Limb (tissue), 2 donors: ENCODE measurements around the gene PTAFR.

ENCODE experiments used
- DNase-seq, 2 donors: peaks; one replicate each; pipeline ENCODE4 v3.0.0-alpha.2; 2016; ENCODE audit errors: extremely low spot score in 2 of 2

Gene PTAFR

DNA sequence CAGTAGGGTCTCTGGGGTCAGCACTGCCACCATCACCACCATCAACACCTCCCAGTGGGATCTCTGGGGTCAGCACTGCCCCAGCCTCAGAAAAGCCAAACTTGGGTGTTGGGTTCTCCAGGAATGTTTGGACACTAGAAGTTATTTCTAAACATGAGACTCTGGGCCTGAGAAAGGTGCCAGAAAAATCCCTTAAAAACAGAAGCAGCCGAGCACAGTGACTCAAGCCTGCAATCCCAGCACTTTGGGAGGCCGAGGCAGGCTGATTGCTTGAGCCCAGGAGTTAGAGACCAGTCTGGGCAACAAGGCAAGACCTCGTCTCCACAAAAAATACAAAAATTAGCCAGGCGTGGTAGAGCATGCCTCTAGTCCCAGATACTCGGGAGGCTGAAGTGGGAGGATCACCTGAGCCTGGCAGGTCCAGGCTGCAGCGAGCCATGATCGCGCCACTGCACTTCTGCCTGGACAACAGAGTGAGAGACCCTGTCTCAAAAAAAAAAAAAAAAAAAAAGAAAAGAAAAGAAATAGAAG, 470 bp downstream of the PTAFR start:
- no peak for DNase-seq

DNA sequence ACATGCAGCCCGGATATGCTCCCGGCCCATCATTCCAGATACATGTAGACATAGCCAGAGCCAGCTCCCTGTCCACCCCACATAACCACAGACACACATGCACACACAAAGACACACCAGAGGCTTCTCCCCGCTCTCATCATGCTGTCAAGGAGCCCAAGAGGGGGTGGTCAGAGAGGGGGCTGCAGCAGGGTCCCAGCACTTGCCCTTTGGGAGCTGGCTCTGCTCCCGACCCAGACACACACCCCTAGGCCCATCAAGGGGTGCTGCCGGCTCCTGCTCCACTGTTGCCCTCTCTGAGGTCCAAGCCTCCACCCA, 2.6 kb downstream of the PTAFR start:
- no peak for DNase-seq

DNA sequence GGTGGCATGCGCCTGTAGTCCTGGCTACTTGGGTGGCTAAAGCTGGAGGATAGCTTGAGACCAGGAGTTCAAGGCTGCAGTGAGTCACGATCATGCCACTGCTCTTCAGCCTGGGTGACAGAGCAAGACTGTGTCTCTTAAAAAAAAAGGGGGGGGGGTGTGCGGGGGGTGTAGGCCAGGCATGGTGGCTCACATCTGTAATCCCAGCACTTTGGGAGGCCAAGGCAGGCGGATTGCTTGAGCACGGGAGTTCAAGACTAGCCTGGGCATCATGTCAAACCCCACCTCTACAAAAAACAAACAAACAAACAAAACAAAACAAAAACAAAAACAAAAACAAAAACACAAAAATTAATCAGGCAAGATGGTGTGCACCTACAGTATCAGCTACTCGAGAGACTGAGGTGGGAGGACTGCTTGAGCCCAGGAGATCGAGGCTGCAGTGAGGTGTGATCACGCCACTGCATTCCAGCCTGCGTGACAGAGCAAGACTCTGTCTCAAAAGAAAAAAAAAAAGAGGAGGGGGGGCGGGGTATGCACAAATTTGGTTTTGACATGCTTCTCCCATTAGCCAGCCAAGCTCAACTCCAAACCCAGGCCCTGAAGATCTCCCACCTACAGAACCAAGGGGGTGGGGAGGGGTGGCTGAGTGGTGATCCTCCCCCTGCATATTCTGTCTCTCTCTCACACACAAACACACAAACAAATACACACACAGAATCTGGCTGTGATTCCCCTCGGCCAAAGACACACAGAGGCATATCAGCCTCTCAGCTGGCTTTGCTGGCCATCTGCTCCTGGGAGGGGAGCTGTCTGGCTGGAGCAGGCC, 3.1 kb downstream of the PTAFR start:
- no peak for DNase-seq

DNA sequence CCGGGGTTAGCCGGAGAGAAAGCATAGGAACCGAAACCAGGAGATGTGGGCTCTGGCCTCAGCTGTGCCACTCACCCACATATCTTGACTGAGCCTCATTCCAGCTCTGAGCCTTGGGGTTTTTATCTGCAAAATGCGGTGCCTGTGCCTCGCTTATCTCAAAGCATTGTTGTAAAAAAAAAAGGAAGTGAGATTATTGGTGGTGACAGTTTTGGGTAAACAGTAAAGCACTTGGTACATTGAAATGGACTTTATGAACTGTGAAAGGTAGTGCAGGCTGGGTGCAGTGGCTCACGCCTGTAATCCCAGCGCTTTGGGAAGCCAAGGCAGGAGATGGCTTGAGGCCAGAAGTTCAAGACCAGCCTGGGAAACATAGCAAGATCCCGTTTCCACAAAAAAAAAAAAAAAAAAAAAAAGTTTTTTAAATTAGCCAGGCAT, 3.8 kb downstream of the PTAFR start:
- no peak for DNase-seq

DNA sequence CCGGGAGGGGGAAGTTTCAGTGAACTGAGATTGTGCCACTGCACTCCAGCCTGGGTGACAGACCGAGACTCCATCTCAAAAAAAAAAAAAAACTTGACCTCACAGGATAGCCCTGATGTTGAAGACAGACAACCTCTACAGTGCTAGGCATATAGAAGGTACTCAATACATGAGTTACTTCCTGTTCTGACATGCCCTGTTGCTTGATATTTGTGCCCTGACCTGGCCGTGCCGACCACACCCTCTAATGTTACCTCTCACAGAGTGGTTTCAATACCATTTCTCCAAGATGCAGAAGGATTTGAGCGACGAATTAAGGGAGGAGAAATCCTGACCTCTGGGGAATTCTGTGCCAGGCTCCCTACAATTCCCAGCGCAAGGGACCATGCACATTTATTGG, 5.2 kb downstream of the PTAFR start:
- DNase-seq: no peak

DNA sequence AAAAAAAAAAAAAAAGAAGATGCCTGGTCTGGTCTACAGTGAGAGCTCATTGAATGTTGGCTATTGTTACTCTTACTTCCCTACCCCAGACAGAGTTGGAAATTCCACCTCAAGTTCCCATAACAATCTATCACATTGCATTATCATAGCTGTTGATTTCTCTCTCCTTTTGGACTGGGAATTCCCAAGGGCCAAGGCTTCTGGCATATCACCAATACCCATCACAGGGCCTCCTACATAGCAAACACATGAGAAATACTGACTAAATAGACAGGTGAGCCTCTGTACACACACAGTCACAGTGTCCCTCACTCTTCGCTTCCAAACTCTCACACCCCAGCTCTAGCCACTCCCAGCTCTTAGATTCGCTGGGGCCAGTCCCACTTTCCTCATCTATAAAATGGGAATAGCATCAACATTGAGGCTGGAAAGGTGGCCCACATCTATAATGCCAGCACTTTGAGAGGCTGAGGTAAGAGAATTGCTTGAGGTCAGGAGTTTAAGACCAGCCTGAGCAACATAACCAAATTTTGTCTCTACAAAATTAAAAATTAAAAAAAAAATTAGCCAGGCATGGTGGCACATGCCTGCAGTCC, 6.4 kb downstream of the PTAFR start:
- no peak for DNase-seq

DNA sequence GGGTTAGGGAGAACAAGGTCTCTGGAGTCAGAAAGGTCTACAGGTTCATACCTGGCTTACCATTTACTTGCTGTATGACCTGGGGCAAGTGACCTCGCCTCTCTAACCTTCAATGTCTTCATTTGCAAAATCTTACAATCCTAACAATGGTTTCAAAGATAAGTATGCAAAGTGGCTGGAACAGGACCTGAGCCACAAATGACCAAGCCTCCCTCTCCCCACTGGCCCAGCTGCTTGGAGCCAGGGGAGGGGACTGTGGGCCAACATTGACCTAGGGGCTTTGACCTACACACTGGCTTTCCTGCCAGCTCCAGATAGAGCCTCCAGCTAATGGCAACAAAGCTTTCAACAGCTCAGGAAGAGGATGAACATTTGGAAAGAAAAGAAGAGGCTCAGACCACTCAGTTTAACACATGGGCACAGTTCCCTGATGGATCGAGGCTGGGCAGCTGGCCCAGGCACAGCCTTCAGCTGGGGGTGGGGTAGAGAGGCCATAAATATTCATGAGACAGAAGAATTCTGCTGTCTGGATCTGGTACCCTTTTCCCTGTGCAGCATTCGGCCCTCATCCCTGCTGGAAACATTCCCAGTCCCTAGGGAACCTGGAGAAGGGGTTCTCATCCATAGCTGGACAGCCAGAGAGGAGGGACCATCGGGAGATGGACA, 12.9 kb downstream of the PTAFR start:
- peak in 1 of 2 donors; percentile 46 for DNase-seq

DNA sequence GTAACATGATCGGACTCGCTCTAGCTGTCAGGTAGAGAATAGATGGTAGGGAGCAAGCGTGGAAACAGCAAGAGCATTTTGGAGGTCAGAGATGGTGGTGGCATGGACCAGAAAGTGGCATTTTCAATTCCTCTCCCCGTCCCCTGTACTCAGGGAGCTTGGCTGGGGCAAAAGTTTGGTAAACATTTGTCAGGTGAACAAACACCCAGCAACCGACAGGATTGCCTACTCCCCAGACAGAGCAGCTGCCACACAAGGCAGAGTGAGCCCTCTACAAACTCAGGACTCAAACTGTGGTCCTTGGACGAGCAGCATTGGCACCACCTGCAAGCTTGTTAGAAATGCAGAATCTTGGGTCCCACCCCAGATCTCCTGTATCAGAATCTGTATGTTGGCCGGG, 14.3 kb downstream of the PTAFR start:
- no peak for DNase-seq

DNA sequence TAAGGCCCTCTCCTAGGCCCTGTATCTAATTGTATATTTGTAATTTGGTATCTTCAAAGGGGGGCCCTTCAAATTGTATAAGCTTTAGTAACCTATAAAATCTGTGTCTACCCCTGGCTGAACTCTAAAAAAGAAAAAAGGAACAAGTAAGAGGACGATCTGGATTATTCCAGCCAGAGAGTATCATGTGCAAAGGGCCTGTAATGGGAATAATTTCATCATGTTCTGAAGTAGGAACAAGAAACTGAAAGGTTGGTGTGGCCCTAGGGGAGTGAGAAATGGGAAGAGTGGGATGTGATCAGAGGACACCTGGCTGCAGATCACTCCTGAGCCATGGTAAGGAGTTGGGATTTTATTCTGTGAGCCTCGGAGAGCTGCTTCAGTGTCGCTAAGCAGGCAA, 14.7 kb downstream of the PTAFR start:
- DNase-seq: no peak

DNA sequence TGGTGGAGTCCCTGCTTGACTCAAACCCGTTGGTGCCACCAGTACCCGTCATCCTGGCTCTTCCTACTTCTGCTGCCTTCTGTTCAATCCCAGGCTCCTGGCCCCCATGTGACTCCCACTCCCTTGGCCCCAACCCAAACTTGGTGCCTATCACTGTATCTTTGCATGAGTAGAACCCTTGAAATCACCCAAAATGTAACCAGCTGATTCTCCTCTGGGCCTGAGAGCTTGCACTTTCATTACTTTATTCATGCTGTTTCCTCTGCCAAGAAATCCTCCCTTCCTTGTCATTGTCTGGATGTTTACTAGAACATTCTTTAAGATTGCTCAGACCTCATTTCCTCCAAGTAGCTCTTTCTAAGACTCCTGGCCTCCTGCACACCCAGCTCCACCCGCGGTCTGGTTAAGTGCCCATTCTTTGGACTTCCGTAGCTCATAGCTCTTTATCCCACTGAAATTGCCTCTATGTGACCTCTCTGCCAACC, 15.7 kb downstream of the PTAFR start:
- DNase-seq: no peak

DNA sequence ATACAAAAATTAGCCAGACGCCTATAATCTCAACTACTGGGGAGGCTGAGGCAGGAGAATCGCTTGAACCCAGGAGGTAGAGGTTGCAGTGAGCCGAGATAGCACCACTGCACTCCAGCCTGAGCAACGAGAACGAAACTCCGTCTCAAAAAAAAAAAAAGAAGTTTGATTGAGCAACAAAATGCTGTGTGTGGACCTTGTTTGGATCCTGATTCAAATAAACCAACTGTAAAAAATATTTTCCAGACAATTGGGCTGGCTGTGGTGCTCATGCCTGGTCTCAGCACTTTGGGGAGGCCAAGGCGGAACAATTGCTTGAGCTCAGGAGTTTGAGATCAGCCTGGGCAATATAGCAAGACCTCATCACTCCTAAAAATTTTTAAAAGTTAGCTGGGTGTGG, 16.8 kb downstream of the PTAFR start:
- no peak for DNase-seq

DNA sequence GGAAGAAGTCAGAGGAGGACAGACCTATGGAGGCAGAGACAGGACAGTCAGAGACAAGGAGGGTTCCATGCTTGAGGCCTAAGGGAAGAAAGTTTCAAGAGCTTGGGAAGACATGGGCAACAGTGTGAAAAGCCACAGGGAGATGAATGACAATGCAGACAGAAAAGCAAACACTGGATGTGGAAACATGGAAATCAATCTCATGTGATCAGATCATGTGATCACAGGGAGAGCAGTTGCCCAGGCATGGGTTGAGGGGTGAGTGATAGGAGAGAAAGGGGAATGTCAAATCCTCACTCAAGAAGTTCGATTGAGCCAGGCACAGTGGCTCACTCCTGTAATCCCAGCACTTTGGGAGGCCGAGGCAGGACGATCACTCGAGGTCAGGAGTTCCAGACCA, 17.2 kb downstream of the PTAFR start:
- DNase-seq: no peak

DNA sequence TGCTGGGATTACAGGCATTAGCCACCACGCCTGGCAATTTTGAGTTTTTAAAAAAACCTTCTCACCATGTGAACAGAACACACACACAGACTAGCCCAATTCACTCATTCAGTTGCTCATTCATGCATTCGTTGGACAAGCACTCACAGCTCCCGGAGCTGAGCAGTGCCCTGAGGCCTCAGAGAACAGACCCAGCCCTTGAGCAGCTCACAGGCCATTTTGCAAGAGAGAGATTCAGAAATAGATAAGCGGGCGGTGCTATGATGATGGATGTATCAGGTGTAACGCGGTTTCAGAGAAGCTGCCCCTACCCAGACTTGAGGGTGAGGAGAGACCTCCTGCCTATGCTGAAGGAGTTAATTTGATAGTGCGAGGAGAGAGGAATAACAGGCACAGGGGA, 18.6 kb downstream of the PTAFR start:
- no peak for DNase-seq

DNA sequence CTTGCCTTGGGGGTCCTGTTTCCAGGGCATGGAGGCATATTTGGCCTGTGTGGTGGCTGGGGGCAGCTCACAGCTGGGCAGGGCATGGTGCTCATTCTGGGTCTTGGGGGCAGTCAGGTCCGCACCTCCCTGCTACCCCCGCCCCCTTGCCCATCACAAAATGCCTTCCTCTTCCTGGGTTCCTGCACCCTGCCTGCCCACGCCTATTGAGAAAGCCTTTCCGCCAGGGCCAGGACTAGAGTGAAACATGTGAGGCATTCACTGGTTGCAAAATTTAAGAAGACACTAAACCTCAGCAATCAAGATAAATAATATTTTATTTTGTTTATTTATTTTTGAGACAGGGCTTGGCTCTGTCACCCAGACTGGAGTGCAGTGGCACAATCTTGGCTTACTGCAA, 19.7 kb downstream of the PTAFR start:
- no peak for DNase-seq

DNA sequence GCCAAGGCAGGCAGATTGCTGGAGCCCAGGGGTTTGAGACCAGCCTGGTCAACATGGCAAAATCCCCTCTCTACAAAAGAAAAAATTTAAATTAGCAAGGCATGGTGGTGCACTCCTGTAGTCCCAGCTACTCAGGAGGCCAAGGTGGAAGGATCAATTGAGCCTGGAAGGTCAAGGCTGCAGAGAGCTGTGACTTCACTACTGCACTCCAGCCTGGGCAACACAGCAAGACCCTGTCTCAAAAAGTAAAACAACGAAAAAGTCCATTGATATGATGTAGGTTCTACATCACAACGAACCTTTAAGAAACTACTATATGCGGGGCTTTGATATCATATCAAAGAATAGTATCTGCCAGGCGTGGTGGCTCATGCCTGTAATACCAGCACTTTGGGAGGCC, 20.9 kb downstream of the PTAFR start:
- DNase-seq: no peak

DNA sequence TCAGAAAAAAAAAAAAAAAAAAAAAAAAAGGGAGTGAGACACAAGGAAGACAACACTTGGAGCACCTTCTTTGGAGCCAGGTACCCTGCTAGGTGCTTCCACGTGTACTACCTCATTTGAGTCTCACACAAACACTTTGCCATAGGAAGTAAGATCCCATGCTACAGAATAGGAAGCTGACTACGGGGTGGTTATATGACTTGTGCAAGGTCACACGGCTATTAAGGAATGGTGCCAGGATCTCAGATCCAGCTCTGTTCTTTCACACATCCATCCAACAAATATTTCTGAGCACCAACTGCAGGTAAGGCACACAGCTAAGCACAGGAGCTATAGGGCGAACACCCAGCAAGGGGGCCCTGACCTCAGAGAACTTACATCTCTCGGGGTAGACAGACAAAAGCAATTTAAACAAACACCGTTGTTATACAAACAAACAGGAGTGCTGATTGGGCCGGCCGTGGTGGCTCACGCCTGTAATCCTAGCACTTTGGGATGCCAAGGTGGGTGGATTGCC, 22.4 kb downstream of the PTAFR start:
- no peak for DNase-seq

DNA sequence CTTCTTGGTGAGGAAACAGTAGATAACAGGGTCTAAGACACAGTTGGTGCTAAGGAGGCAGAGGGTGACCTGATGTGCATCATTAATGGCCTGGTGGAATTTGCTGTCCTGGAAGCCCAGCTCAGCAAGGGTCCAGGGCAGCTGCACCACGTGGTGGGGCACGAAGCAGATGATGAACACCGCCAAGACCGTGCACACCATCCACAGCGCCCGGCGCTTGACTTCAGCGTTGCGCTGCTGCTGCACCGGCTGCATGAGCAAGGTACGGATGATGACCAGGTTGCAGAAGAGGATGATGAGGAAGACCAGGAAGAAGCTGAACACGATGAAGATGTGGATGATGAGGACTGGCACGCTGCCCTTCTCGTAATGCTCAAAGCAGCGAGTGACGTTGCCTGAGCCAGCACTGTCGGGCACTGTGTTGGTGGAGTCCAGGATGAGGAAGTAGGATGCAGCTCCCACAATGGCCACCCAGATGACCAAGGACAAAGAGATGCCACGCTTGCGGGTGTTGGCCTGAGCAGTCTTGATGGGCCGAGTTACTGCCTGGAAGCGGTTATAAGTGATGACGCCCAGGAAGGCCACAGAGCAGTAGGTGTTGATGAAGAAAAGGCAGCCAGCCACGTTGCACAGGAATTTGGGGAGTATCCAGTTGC, 26.2 kb downstream of the PTAFR start:
- DNase-seq: no peak

DNA sequence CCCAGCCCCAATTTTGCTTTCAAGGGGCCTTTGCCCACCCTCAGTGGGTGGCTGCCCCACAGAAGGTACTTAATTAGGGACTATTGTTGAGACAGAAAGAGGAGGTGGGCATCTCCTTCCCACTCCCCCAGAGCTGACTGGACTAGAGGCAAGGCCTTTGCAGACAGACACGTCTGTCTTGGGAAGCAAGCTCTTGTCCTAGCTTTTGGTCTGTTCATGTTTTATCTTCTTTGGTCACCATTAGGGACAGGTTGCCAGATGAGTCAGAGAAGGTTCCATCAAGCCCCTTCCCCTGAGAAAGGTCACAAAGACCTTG, 27.7 kb downstream of the PTAFR start:
- DNase-seq: no peak

DNA sequence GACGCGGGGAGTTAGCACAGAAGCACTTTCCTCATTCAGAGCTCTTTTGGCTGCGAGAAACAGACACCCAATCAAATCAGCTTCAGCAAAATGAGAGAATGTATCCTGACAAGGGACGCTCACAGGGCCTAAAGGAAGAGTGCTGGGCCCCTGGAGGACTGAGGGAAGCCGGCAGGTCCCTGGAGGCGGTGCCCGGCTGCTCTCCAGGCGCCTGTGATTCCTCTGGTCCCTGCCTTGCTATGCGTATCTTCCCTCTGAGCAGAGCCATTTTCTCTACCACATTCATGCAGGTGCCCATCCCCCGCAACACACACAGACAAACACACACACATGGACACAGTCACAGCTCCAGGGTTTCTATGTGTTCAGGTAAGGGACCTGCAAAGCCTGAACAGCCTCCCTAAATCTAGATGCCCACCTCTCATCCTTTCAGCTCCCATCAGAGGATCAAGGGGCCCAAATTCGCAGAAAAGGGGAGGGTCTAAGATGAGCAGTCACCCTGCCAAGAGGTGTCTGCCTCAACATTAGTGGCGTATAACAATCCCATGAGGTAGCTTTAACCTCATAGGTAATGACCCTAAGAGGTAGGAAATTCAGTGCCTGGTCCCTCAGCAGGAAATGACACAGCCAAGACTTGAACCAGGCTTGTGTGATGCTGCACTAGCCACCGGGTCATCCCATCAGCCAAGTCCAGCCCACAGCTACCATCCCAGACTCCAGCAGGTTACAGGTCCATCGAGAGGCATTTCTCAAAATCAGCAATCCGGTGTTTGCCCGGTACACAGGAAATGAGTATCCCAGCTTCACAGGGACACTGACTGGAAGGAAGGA, 29.0 kb downstream of the PTAFR start:
- DNase-seq: no peak

DNA sequence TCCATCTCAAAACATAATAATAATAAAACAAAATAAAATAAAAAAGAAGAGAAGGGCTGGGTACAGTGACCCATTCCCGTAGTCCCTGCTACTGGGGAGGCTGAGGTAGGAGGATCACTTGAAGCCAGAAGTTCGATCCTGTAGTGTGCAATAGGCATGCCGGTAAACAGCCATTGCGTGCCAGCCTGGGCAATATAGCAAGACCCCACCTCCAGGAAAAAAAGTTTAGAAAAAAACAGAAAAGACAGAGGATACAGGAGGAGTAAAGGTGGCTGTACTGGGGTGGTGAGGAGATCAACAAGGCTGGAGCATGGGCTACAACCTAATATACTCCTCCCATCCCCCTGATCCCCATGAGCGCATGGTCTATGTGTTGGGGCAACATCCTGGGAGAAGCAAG, 30.8 kb downstream of the PTAFR start:
- no peak for DNase-seq
